NOMO-1 treated with DMSO at 0.1 percent for 48 hours (cell line): ENCODE results near the gene STARD5.
A peak's percentile ranks its signal among the peaks of the same experiment; 100 is the strongest.
"Not testable (repeated sequence)": the region's sequence is repeated elsewhere in the genome, so short reads cannot be mapped to it uniquely, and the experiment has no call there.

Experiments used
- DNase-seq: peaks from one replicate; lab custom pipeline; 2025; ENCODE audit not compliant: unreplicated experiment; lab: John Stamatoyannopoulos, UW

The STARD5 gene

GRCh38 chr15:81323944-81324881, at the start of gene STARD5:
Gene STARD5 (minus strand): TSS chr15:81324141. CDS start chr15:81324099, 42 bp downstream.
- DNase-seq = peak; percentile 94

- no peak for DNase-seq
Observed at GRCh38 chr15:81373176-81373575, 49.2 kb upstream of the STARD5 start.

GRCh38 chr15:81372575-81372974, 48.6 kb upstream of the STARD5 start:
- DNase-seq = no peak

- no peak for DNase-seq
Observed at GRCh38 chr15:81363718-81364500, 40.0 kb upstream of the STARD5 start.

GRCh38 chr15:81363276-81363675, 39.3 kb upstream of the STARD5 start:
- no peak for DNase-seq

- DNase-seq = no peak
Observed at GRCh38 chr15:81362790-81363189, 38.8 kb upstream of the STARD5 start.

- DNase-seq = no peak
Observed at GRCh38 chr15:81361891-81362290, 38.0 kb upstream of the STARD5 start.

- no peak for DNase-seq
Observed at GRCh38 chr15:81360491-81360890, 36.5 kb upstream of the STARD5 start.

GRCh38 chr15:81358248-81358647, 34.3 kb upstream of the STARD5 start:
- DNase-seq = no peak

GRCh38 chr15:81357180-81357686, 33.3 kb upstream of the STARD5 start:
- no peak for DNase-seq

GRCh38 chr15:81356252-81356651, 32.3 kb upstream of the STARD5 start:
- DNase-seq = no peak

- DNase-seq = no peak
Observed at GRCh38 chr15:81351651-81352050, 27.7 kb upstream of the STARD5 start.

- no peak for DNase-seq
Observed at GRCh38 chr15:81349271-81349670, 25.3 kb upstream of the STARD5 start.

GRCh38 chr15:81348691-81349090, 24.8 kb upstream of the STARD5 start:
- not testable (repeated sequence) for DNase-seq

- no peak for DNase-seq
Observed at GRCh38 chr15:81347910-81348309, 24.0 kb upstream of the STARD5 start.

- DNase-seq = no peak
Observed at GRCh38 chr15:81346611-81347010, 22.7 kb upstream of the STARD5 start.

- DNase-seq = no peak
Observed at GRCh38 chr15:81343371-81343770, 19.4 kb upstream of the STARD5 start.

GRCh38 chr15:81341351-81341750, 17.4 kb upstream of the STARD5 start:
- DNase-seq = no peak

GRCh38 chr15:81339851-81340250, 15.9 kb upstream of the STARD5 start:
- DNase-seq = no peak

- no peak for DNase-seq
Observed at GRCh38 chr15:81339321-81339720, 15.4 kb upstream of the STARD5 start.

GRCh38 chr15:81338170-81339007, 14.4 kb upstream of the STARD5 start:
- DNase-seq = peak; percentile 69
